Spleen (tissue), 7 donors: ENCODE results near the gene PLA2G15.

Experiments
- CTCF ChIP-seq, 11 experiments: fragments of 200-600 bp in 7 of 11; fragments of 450-650 bp in 4 of 11; sonication (generic) in 4 of 11; IDR thresholded peaks in 8 of 11; conservative IDR thresholded peaks in 3 of 11; 1 replicate in 7 of 11; 2 replicates in 4 of 11; pipeline versions ENCODE4 v1.4.0 to v1.8.0; 2016 to 2021; ENCODE audit warnings: antibody characterized with exemption in 11 of 11, inconsistent platforms in 4 of 11, mild to moderate bottlenecking in 1 of 11
- POLR2A ChIP-seq, 3 donors: fragments of 450-650 bp; IDR thresholded peaks; one replicate each; pipeline ENCODE4 v1.5.1; 2017; ENCODE audit warnings: antibody characterized with exemption in 3 of 3, mild to moderate bottlenecking in 1 of 3
- POLR2AphosphoS5 ChIP-seq, 3 donors: sonication (generic); formaldehyde crosslinking; IDR thresholded peaks; one replicate each; pipeline ENCODE4 v1.5.1; 2017; ENCODE audit warnings: antibody characterized with exemption in 3 of 3
- donor health status: DM: no; HTN: no; CAD: no; lungs with moderate emphysema.
- donor health status: DM: no; HTN: no; CAD: no.
- donor health status: DM: no; HTN: no; CAD: no.

- TF ChIP-seq CTCF (IDR thresholded peaks at IDR 0.05 in 8 of 11, conservative IDR thresholded peaks at IDR 0.05 in 3 of 11) (no peak), POLR2A (IDR thresholded peaks at IDR 0.05) (no peak), POLR2AphosphoS5 (IDR thresholded peaks at IDR 0.05) (no peak)
Measured at GRCh38 chr16:68279726-68280558, 34.8 kb downstream of the PLA2G15 start.
